Activated T-helper 2 cell treated with anti-CD3 and anti-CD28 coated beads, Interferon-gamma antibody, Interleukin-2, Interleukin-4, amounts not matched to agents 10 μg/mL and 5 μg/mL and 100 μg/mL, durations not matched to agents 14 hours and 24 hours and 36 hours (primary cell): ENCODE results near the gene KIAA1755. TPM values are rescaled to one million over a fixed set of nuclear protein-coding genes. Genes with fewer than 3 reads are reported as not detected.

ENCODE experiments used
- DNase-seq: peaks from one replicate; pipeline ENCODE4 v3.0.0; 2021; ENCODE audit warnings: low spot score
- H3K27ac Mint-ChIP-seq: one replicate; pipeline ENCODE4 v1.8.0; 2021; ENCODE audit warnings: mixed read lengths
- H3K27me3 Mint-ChIP-seq: one replicate; pipeline ENCODE4 v1.8.0; 2021; ENCODE audit warnings: low read depth, mixed read lengths
- H3K36me3 Mint-ChIP-seq: one replicate; pipeline ENCODE4 v1.8.0; 2021; ENCODE audit warnings: low read depth, mixed read lengths
- H3K4me1 Mint-ChIP-seq: one replicate; pipeline ENCODE4 v1.8.0; 2021; ENCODE audit warnings: low read depth, mixed read lengths
- H3K4me3 Mint-ChIP-seq: one replicate; pipeline ENCODE4 v1.8.0; 2021; ENCODE audit warnings: low read depth, mild to moderate bottlenecking, moderate library complexity, mixed read lengths
- H3K9me3 Mint-ChIP-seq: one replicate; pipeline ENCODE4 v1.8.0; 2021; ENCODE audit warnings: mixed read lengths
- intact Hi-C: fragments of 100-400 bp; cut with micrococcal nuclease; formaldehyde crosslinking; loops from one replicate; pipeline ENCODE4 v1.15.1; 2023
- total RNA-seq: library from RNA; stranded (reverse); gene quantifications from 2 replicates; pipeline ENCODE4 v1.2.3, GENCODE V29; 2022

Gene KIAA1755
- total RNA-seq, 1 donor from 2014 or later = not detected

DNA sequence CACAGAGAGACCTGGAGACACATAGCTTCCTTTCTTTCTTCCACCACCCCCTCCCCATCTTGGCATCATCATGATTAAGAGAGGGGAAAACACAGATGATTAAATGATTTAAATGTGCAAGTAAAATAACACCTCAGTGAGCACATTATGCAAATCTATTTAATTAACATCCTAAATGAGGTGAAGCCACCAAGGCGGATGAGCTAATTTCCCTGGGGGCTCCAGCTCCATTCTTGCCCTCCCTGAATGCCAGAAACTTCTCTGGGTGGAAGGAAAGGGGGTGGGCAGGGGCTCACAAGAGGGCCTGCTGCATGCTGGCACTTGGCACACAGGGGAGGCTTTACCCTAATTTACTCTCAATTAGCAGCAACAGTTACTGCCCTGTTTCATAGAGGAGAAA, 62.9 kb downstream of the KIAA1755 start:
- no peak for DNase-seq
- Mint-ChIP-seq H3K4me3 (no peak overlapping the region), H3K4me1 (no peaks in the 10 kb centered on the region), H3K27me3 (no peaks in the 10 kb centered on the region), H3K9me3 (peaks cover 6% of the 10 kb centered on the region), H3K27ac (no peak overlapping the region), H3K36me3 (no peaks in the 10 kb centered on the region)
- intact Hi-C loops = no loop called here

DNA sequence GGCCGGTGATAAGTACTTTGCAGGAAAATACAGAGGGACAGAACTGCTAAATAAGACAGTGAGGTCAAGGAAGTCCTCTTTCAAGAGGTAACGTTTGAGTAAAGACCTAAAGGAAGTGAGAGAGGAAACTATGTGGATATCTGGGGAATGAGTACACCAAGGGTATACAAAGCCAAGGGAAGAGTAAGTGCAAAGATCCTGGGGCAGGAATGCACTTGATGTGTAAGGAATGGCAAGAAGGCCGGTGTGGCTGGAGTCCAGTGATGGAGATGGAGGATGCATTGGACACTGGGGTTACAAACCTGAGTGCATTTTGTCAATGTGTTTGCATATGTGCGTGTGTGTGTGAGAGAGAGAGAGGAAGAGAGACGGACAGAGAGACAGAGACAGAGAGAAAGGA, 63.3 kb downstream of the KIAA1755 start:
- Mint-ChIP-seq H3K4me1 (no peaks in the 10 kb centered on the region), H3K9me3 (peaks cover 6% of the 10 kb centered on the region), H3K36me3 (no peaks in the 10 kb centered on the region), H3K4me3 (no peak overlapping the region), H3K27ac (no peak overlapping the region), H3K27me3 (no peaks in the 10 kb centered on the region)
- no peak for DNase-seq
- intact Hi-C loops = no loop called here

DNA sequence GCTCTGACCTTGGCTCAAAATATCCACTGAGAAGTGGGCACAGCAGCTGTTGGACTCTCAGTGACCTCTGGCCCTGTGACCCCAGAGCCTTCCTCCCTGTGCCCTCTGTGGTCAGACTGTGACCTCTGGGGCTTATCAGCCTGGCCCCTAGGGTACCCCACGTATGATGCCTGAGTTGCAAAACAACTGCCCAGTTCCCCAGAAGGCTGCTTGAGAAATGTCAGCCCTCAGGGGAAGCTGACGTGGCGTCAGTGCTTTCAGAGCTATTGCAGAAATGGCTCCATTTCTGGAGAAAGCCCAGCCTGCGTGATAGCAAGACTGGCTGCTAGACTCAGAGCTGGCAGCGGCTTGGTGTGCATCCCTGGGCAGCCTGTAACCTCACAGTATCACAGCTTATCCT, 63.9 kb downstream of the KIAA1755 start:
- intact Hi-C loops = no loop called here
- Mint-ChIP-seq H3K27ac (no peak overlapping the region), H3K27me3 (no peaks in the 10 kb centered on the region), H3K4me3 (no peak overlapping the region), H3K9me3 (peaks cover 6% of the 10 kb centered on the region), H3K36me3 (no peaks in the 10 kb centered on the region), H3K4me1 (no peaks in the 10 kb centered on the region)
- no peak for DNase-seq

DNA sequence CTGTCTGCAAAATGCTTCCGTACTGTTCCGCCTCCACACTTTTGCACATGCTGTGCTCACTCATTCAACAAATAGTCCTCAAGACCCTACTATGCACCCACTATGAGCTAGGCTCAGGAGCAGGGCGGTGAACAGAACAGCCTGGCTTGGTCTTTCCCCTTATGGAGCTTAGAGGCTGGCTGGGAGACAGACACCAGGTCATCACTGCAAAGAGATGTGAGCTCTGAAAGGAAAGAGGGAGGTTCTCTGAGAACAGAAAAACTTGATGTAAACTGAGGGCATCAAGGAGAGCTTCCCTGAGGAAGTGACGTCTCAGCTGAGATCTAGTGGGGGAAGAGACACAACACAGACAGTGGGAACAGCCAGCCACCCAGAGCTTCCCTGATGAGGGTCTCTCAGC, 64.5 kb downstream of the KIAA1755 start:
- H3K4me1 Mint-ChIP-seq = no peaks in the 10 kb centered on the region
- H3K9me3 Mint-ChIP-seq = peaks cover 6% of the 10 kb centered on the region
- H3K27ac Mint-ChIP-seq = no peak overlapping the region
- no peaks in the 10 kb centered on the region for H3K36me3 Mint-ChIP-seq
- DNase-seq = no peak
- no peaks in the 10 kb centered on the region for H3K27me3 Mint-ChIP-seq
- no peak overlapping the region for H3K4me3 Mint-ChIP-seq
- intact Hi-C loops = no loop called here

DNA sequence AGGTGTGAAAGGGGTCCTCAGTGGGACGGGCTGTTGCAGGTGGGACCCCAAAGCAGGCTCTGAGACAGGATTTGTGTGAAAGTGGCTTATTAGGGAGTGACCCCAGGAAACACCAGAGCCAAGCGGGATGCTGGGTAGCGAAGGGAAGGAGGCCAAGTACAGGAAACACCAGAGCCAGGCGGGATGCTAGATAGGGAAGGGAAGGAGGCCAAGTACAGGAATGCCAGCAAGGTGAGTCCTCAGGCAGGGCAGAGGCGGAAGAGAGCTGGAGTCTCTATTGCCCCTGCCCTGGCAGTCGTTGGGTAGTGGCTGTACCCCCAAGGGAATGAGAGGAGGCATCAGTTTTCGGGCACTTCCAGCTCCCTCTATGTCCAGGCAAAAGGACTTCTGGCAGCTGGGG, 65.0 kb downstream of the KIAA1755 start:
- Mint-ChIP-seq H3K27ac (no peak overlapping the region), H3K27me3 (no peaks in the 10 kb centered on the region), H3K9me3 (peaks cover 6% of the 10 kb centered on the region), H3K36me3 (no peaks in the 10 kb centered on the region), H3K4me1 (no peaks in the 10 kb centered on the region), H3K4me3 (no peak overlapping the region)
- no peak for DNase-seq
- intact Hi-C loops = no loop called here

DNA sequence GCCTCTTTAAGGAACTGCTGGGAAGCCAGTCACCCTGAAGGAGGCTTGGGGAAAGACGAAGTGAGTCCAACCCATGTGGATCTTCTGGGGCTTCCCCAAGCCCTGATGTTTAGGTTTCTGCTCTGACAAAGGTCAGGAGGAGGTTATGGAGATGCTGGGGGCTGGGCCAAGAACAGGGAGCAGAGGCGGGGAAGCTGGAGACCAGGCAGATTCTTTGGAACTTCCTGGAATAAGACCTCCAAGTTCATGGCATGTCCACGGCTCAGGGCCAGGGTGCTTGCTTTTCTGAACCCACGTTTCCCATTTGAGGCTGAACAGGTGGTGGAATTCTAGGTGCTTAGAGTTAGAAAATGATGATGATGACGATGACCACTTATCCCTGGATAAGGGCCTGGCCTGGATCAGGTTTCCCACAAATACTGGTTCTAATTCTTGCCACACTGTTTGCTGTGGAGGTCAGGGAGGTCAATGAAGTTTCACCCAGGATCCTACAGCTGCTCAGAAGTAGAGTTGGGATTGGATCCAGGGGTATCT, 65.5 kb downstream of the KIAA1755 start:
- Mint-ChIP-seq H3K4me3 (no peak overlapping the region), H3K27ac (no peak overlapping the region), H3K36me3 (no peaks in the 10 kb centered on the region), H3K27me3 (no peaks in the 10 kb centered on the region), H3K9me3 (peaks cover 6% of the 10 kb centered on the region), H3K4me1 (no peaks in the 10 kb centered on the region)
- DNase-seq = no peak
- intact Hi-C loops = no loop called here

DNA sequence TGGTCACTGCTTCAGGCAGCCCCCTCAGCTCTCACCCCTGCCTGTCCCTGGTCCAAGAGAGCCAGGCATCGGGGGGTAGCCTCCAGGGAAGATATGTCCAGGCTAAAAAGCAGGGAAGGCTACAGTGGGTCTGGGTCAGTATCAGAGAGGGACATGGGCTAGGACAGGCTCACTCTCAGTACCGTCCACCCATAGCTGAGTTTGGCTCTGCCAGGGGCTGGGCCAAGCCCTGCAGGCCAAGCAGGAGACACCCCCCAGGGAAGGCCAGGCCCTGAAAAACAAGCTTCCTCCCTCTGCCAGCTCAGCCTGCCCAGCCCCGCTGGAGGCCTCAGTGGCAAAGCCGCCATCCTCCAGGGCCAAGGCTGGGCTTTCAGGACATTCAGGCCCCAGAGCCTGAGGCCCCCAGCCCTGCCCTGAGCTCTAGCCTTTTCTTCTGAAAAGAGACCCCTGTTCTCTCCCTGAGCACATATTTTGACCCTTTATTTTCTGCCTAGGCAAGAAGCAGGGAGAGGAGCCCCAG, 66.9 kb downstream of the KIAA1755 start:
- intact Hi-C loops = no loop called here
- H3K4me1 Mint-ChIP-seq = no peaks in the 10 kb centered on the region
- H3K27ac Mint-ChIP-seq = no peak overlapping the region
- no peaks in the 10 kb centered on the region for H3K36me3 Mint-ChIP-seq
- no peak for DNase-seq
- H3K4me3 Mint-ChIP-seq = no peak overlapping the region
- peaks cover 6% of the 10 kb centered on the region for H3K9me3 Mint-ChIP-seq
- H3K27me3 Mint-ChIP-seq = no peaks in the 10 kb centered on the region

DNA sequence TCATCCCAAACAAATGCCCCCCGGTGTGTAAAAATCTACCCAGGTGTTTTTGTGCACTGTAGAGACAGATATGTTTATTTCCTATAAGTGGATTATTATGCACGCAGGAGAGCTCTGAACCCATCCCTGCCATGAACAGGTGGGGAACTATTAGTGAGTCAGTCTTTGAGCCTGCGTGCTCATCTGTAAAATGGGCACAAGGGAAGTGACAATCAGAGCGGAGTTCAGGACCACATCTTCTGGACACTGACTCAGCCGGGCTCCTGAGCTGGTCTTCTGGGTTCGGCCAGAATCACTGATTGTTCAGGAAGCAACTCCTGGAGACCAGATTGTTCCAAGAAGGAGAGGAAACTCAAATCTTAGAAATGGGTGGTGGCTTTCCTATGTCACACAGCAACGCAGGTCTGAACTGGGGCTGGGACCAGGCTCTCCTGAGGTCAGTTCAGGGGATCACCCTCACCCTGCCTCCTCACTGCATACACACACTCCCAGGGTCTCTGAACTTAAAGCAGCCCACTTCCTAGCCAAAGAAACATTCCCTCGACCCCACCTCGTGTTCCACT, 68.1 kb downstream of the KIAA1755 start:
- Mint-ChIP-seq H3K27me3 (no peaks in the 10 kb centered on the region), H3K36me3 (no peaks in the 10 kb centered on the region), H3K4me1 (no peaks in the 10 kb centered on the region), H3K9me3 (peaks cover 6% of the 10 kb centered on the region), H3K4me3 (no peak overlapping the region), H3K27ac (no peak overlapping the region)
- no peak for DNase-seq
- intact Hi-C loops = no loop called here

DNA sequence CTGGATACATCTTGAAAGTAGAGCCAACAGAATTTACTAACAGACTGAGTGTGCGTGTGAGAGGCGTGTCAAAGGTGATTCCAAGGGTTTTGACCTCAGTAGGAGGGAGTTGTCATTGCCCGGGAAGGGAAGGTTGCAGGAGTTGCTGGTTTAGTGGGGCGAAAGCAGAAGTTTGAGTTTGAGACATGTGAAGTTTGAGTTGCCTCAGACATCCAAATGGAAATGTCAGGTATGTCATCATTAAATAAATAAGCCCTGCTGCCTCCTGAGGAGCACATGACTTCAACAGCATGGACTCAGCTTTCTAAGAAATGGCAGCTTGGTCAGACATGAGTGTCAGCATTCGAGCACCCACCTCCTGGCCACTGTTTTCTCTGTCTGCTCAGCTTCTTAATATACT, 68.9 kb downstream of the KIAA1755 start:
- peaks cover under 1% of the 10 kb centered on the region for H3K27me3 Mint-ChIP-seq
- no peaks in the 10 kb centered on the region for H3K36me3 Mint-ChIP-seq
- intact Hi-C loops = no loop called here
- peaks cover 6% of the 10 kb centered on the region for H3K9me3 Mint-ChIP-seq
- H3K4me1 Mint-ChIP-seq = no peaks in the 10 kb centered on the region
- no peak overlapping the region for H3K27ac Mint-ChIP-seq
- no peak for DNase-seq
- no peak overlapping the region for H3K4me3 Mint-ChIP-seq

DNA sequence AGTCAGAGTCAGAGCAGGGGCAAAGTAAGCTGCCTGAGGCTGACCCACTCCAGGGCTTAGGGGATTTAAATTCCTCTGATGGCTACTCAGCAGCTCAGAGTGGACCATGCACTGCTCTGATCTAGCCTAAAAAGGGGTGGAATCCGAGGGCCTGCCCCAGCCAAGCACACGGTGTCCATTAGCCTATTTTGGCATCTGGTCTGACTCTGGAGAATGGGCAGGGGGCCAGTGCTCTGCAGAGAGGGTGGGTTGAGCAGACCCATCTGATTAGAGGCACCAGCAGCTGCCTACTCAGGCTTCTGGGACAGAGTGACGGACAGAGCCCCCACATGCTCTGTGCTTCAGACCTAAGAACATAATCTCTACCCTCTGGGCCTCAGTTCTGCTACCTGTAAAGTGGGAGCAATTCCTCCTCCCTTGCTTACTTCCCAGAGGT, 69.6 kb downstream of the KIAA1755 start:
- Mint-ChIP-seq H3K4me3 (no peak overlapping the region), H3K27me3 (peaks cover 3% of the 10 kb centered on the region), H3K27ac (no peak overlapping the region), H3K36me3 (no peaks in the 10 kb centered on the region), H3K9me3 (peaks cover 6% of the 10 kb centered on the region), H3K4me1 (no peaks in the 10 kb centered on the region)
- intact Hi-C loops = no loop called here
- DNase-seq = no peak

DNA sequence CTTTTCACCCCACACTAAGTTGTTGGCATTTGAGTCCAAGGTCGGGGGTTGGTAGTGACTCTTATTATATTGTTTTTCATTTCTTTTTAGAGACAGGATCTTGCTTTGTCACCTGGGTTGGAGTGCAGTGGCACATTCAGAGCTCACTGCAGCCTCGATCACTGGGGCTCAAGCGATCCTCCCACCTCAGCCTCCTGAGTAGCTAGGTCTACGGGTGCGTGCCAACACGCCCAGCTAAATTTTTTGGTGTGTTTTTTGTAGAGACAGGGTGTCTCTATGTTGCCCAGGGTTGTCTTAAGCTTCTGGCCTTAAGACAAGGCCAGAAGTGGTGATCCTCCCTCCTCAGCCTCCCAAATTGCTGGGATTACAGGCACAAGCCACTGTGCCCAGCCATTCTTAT, 70.4 kb downstream of the KIAA1755 start:
- Mint-ChIP-seq H3K27ac (no peak overlapping the region), H3K4me1 (no peaks in the 10 kb centered on the region), H3K36me3 (no peaks in the 10 kb centered on the region), H3K4me3 (no peak overlapping the region), H3K9me3 (peaks cover 6% of the 10 kb centered on the region), H3K27me3 (peaks cover 7% of the 10 kb centered on the region)
- DNase-seq = no peak
- intact Hi-C loops = no loop called here

DNA sequence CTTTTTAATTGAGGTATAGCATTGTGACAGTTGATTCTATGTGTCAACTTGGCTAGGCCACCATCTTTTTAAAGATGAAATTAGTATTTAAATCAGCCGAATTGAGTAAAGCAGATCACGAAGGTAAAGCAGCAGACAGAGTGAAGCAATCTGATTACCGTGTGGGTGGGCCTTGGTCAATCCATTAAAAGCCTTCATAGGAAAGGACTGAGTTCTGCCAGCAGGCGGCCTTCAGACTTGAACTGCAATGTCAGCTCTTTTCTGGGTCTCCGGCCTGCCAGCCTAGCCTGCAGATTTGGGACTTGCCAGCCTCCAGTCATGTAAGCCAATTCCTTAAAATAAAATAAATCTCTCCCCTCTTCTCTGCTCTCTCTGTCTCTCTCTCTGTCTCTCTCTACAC, 73.0 kb downstream of the KIAA1755 start:
- Mint-ChIP-seq H3K27ac (no peak overlapping the region), H3K4me1 (no peaks in the 10 kb centered on the region), H3K4me3 (no peak overlapping the region), H3K9me3 (no peaks in the 10 kb centered on the region), H3K36me3 (no peaks in the 10 kb centered on the region), H3K27me3 (peaks cover 9% of the 10 kb centered on the region)
- DNase-seq = no peak
- intact Hi-C loops = no loop called here

DNA sequence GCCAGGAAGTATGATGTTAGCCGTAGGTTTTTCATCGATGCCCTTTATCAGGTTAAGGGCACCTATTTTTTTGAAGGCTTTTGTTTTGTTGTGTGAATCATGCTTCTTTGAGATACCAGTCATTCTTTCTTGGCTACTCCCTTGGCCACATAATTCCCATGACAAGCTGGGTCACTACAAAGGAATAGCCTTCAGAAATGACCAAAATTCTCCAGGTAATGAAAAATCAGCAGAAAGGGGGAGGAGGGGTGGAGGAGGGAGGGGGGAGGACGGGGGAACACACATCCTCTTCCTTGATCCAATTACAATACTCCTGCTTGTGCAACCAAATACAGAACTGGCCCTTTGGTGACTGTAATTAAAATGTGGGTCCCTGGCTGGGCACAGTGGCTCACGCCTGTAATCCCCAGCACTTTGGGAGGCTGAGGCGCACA, 73.7 kb downstream of the KIAA1755 start:
- DNase-seq = no peak
- no peaks in the 10 kb centered on the region for H3K36me3 Mint-ChIP-seq
- H3K4me3 Mint-ChIP-seq = no peak overlapping the region
- H3K9me3 Mint-ChIP-seq = no peaks in the 10 kb centered on the region
- intact Hi-C loops = no loop called here
- no peaks in the 10 kb centered on the region for H3K4me1 Mint-ChIP-seq
- H3K27me3 Mint-ChIP-seq = peaks cover 9% of the 10 kb centered on the region
- no peak overlapping the region for H3K27ac Mint-ChIP-seq

DNA sequence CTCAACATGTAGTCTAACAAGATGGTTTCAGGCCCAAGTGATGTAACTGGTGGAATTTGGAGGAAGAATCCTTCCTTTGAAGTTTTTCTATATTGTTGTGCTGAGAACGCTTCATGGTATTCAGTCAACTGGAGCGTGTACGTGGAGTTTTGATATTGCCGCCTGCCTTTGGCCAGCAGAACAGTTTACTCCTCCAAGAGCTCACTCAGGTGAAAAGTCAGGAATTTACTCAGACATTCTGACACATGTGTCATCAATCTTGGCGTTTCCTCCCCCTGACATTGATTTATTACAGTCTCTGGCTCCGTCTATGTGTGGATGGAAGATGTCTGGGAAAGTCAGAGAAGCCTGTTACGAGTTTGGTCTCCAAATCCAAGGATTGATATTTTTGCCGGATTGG, 76.4 kb downstream of the KIAA1755 start:
- Mint-ChIP-seq H3K4me1 (no peaks in the 10 kb centered on the region), H3K27me3 (peaks cover 12% of the 10 kb centered on the region), H3K4me3 (no peak overlapping the region), H3K36me3 (no peaks in the 10 kb centered on the region), H3K27ac (no peak overlapping the region), H3K9me3 (no peaks in the 10 kb centered on the region)
- intact Hi-C loops = no loop called here
- DNase-seq = no peak
